Retina (tissue), 1 donor: ENCODE data around the gene C14orf39.

ENCODE experiments used
- DNase-seq: peaks from one replicate; pipeline ENCODE4 v3.0.0-alpha.2; 2016

The C14orf39 gene, protein sequence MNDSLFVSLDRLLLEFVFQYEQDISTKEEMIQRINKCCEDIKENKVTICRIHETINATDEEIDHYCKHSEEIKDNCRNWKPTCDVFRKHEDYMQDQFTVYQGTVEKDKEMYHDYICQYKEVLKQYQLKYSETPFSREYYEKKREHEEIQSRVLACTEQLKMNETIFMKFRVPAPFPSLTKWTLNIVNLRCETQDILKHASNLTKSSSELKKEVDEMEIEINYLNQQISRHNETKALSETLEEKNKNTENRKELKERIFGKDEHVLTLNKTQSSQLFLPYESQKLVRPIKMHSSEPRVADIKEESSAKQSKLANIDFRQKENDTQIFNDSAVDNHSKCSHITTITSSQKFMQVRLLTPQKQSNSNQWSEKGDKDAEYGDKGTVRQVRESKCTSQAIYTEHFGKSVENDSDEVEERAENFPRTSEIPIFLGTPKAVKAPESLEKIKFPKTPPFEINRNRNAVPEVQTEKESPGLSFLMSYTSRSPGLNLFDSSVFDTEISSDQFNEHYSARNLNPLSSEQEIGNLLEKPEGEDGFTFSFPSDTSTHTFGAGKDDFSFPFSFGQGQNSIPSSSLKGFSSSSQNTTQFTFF

DNA sequence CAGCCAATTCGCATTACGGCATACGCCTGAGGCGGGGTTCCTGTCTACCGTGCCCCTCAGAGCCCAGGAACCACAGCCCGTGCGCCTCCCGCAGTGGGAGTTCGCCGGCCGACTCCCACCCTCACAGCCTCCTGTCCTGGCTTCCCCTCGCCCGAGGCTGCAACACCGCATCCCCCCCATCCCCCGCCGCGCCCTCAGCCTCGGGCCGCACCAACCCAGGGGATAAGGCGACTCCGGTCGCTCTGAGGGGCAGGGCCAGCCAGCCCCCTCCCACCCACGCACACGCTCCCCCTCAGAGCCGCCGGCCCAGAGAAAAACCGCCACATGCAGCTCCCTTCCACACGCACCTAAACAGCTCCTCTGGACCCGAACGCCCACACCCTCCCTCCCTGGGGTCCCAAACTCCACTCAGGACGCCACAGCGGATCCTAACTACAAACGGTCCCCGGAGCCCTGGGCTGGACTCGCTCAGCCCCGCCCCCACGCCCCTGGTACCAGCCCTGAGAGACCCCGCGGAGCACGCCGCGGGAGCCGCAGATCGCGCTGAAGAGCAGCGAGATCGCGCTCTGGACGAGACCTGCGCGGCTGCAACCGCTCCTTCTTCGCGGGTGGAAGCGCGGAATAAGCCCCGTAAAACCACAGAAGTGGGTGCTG lies at the start of gene C14orf39:
Gene C14orf39 (minus strand): TSS at position 466 of the 654 bp plus-strand sequence. CDS start 985 bp downstream, outside the sequence.
- peak; percentile 95 for DNase-seq

DNA sequence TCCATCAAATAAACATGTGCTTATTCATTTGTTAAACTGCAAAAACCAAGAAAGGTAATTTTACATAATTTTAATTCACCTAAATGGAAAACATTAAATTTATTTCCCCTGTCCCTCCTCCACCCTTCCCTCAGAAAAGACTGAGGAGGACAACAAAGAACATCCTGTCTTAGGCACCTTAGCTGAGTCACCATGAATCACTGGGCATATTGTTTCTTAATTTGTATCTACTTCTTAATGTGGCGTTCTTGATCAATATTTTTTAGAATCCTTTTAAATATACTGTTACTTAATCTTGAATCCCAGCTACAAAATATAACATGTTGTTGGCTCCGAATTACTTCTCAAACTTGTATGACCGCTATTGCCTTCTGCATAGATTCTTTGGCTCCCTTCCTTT lies 46.6 kb upstream of the C14orf39 start:
- DNase-seq = no peak

DNA sequence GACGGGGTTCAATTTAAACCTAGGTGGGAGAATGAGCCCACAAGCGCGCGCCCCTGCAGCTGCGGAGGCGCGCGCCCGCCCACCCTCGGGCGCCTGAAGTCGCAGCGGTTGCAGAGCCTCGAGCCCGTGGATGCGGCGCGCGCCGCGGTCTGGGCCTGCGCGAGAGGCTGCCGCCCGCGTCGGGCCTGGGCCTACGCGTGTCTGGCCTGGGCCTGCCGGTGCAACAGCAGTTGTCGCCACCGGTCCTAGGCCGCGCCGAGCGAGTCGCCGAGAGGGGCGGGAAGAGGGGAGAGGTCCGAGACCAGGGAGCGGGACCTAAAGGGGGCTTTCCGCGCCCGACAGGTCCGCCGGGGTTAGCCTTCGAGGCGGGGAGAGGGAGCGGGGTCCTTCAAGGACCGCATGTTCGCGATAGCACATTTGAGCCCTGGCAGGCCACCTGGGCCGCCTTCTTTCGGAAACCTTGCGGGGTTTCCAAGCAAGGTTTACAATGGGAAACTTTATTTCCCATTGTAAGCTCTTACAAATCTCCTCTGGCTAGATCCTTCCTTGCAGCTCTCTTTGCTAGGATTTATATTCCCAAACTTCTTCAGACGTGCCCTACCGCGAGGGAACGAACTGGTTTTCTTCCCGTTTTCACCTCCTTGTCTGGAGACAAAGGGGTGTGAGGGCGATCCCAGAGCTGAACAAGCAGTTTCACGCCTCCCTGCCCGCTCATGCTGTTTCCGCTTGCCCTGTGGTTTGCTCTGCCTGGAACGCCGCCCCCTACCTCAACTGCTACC lies 29.8 kb upstream of the C14orf39 start:
- peak; percentile 92 for DNase-seq

DNA sequence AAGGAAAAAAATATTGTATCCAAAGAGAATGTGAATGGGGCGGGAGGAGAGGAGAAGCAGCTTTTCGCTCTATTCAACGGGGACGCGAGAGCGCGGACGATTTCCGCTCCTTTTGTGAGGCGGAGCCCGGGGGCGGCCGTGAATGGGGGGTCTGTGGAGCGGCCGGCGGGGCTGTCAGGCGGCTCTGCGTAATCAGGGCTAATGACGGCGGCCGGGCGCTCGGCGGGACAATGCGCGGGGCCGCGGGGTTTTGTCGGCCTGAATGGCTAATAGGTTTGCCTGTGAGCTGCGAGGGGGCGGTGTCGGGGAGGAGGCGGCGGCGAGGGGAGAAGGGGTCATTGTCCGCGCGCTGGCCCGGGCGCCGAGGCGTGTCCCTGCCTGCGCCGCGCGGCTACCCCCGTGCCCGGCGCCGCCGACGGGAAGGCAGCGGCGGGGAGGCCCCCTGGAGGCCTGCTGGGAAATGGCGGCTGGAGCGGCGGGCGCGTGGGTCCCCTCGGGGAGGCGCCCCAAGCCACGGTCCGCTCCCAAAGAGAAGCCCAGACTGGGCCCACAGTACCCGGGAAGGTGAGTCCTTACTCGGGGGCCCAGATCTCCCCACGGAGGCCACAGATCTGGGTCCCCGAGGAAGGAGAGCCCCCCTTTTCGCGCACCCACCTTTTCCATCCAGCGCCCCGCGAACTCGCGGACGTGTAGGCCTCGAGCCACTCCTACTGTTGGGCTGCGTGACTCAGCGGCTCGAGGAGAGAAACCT lies 29.1 kb upstream of the C14orf39 start:
- DNase-seq = peak; percentile 97

DNA sequence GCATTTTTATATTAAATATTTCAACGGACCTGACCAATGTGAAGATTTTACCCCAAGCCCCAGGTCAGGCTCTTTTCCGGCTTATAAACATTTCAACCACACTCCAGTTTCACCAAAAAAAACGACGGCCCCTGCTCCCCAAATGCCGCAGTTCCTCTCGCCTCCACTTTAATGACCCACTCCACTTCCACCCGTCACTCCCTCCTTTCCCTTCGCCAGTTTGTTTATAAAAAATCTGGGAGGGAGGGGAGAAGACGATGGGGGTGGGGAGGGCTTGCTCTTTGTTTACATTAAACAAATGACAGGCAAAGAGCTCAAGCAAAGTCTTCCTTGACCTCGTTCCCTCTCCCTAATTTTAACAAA lies 28.5 kb upstream of the C14orf39 start:
- no peak for DNase-seq

DNA sequence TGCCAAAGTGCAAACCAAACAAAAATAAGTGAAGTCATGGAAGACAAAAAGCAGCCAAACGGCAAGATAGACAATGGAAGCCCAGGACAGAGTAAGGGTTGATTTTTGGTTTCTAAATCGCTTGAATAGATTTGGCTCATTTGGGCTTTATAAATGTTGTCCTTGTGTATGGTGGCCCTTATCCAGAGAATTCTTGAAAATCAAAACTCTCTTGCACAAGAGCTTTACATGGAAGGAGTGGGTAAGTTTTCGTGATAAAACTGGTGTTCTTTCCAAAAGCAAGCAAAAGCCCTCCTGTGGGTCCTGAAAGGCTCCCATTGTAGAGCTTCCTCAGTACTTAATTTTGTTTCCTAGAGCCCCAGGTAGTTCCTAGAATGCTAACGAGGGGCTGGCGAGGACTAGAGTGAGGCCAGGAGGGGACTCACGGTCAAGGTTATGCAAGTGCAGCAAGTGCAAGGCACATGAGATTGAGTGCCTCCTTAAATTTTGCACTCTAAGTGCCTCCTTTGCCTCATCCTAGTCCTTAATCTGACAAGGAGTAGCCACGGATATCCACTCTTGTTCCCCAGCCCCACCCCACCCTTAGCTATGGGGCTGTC lies 27.2 kb upstream of the C14orf39 start:
- DNase-seq = peak; percentile 57

DNA sequence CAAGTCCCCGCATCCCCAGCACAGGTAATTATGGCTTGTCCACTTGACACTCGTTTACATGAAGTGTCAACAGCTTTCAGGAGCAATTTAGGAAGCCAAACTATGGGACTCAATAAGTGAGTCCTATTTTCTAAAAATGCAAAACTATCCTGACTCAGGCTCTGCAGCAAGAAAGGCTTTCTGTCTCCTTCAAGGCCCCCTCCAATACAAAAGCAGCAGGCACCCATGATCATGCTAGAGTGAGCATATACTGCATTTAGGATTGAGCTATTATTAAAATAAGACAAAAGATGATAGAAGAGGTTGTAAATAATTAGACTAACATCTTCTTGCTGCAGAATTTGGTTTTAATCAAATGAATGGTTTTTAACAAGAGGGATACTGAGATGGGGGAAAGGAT lies 26.3 kb upstream of the C14orf39 start:
- DNase-seq = peak; percentile 48

DNA sequence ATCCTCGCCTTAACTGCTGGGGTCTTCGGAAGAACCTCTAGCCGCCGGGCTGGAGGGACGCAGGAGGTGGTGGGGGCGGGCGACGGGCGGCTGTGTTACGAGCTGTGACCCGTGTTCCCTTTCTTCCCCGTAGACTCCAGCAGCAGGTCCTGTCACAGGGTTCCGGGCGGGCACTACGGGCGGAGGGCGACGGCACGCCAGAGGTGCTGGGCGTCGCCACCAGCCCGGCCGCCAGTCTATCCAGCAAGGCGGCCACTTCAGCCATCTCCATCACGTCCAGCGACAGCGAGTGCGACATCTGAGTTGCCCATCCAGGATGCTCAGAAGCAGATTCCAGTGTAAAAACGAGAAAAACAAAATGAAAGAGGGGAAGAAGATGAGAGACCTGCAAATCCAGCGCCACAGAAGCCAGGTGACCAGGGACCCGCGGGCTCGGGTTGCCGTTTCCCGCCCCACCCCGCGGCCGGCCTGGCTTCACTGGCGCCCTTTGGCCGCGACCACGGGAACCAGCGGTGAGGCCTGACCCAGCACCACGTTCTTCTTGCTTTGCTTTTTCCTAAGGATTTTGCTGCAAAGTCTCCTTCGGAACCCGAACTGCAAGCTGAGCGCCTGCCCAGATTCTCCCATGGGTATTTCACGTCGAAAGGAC lies 25.2 kb upstream of the C14orf39 start:
- DNase-seq = peak; percentile 74

DNA sequence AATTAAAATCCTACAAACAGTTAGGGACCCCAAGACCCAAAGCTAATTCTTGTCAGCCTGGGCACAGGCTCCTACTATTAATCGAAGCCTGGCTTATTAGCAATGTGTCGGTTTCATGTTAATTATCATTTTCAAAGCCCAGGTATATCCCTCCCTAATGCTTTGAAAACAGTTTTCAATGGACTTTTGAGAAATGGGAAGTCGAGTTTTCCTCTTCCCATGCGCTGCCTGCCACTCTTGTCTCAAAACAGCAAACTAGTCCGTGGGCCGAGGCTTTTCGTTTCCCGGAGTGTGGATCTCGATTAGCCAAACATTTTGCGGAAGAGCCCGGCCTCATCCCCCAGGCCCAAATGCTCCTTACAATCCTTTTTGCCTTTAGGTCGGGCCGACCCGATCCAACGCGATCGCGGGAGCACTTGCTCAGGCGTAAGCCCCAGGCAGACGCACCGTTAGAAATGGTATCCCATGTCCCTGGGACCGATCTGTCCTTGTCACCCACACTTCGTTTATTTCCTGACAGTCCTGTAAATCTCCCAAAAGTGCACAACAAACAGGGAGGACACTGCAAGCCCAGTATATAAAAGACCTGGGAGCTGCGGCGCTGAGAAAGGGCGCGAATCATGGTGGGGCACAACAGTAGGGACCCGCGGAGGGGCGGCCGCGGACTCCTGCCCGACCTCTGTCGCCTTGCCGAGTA lies 24.5 kb upstream of the C14orf39 start:
- DNase-seq = peak; percentile 80

DNA sequence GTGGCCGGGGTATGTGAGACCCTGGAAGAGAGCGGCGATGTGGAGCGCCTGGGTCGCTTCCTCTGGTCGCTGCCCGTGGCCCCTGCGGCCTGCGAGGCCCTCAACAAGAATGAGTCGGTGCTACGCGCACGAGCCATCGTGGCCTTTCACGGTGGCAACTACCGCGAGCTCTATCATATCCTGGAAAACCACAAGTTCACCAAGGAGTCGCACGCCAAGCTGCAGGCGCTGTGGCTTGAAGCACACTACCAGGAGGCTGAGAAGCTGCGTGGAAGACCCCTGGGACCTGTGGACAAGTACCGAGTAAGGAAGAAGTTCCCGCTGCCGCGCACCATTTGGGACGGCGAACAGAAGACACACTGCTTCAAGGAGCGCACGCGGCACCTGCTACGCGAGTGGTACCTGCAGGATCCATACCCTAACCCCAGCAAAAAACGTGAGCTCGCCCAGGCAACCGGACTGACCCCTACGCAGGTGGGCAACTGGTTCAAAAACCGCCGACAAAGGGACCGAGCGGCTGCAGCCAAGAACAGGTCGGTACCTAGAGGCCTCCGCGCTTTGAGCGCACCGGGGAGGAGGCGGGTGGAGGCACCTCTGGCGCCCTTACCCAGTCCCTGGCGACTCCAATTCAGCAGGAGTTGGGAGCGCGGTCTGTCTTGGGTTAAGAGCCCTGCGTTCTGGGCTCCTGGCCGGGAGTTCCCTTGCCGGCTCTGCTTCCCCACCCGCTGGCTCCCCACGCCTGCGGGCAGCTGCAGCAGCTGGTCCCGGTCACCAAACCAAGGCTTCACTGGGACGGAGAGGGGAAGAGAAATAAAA lies 23.8 kb upstream of the C14orf39 start:
- DNase-seq = no peak

DNA sequence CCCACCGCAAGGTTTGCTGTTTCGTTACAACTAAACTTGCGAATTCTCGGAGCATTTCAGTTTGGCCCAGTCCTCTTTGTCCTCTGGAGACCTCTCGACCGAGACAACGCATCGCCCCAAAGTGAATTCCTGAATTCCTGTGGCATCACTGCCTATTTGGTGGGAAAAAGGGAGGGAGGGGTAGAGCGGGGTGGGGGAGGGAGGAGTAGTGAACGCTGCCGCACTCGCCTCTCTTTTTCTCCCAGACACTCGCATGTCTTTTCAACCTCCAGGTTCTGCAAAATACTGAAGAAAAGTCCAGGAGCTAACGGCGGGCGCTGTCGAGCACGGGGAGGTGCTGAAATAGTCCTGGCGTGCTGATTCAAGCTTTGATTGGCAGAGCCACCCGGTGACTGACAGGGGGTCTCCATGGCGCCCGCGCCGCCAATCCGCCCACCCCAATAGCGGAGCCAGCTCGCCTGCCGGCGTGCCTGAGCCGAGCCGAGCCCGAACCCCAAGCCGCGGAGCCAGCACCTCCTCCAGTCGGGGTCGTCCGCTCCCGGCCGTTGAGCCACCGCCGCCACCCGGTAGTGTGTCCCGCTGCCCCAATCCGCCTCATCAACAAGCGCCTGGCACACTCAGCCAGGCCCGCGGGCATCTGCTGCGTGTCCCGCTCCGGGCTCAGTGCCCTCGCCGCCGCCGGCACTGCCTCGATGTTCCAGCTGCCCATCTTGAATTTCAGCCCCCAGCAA lies 23.0 kb upstream of the C14orf39 start, which contains the start of gene SIX6:
Gene SIX6 (plus strand): TSS at position 440 of the 731 bp plus-strand sequence. CDS start 253 bp downstream, at position 693.
- peak; percentile 96 for DNase-seq

DNA sequence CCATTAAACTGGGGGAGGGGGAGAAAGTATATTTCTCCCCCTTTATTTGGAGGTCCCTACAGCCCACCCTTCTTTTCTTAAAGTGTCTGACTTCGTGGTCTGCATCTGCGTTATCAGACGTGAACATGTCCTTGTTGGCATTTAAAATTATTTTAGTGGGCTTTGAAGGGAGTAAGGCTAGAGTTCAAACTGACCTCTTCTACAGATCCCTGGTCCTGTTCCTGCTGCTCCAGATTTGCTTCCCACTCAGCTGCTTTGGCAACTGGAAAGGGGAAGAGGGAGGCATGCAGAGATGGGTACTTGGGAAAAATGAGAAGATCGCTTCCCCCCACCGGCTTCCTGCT lies 22.5 kb upstream of the C14orf39 start:
- DNase-seq = no peak

DNA sequence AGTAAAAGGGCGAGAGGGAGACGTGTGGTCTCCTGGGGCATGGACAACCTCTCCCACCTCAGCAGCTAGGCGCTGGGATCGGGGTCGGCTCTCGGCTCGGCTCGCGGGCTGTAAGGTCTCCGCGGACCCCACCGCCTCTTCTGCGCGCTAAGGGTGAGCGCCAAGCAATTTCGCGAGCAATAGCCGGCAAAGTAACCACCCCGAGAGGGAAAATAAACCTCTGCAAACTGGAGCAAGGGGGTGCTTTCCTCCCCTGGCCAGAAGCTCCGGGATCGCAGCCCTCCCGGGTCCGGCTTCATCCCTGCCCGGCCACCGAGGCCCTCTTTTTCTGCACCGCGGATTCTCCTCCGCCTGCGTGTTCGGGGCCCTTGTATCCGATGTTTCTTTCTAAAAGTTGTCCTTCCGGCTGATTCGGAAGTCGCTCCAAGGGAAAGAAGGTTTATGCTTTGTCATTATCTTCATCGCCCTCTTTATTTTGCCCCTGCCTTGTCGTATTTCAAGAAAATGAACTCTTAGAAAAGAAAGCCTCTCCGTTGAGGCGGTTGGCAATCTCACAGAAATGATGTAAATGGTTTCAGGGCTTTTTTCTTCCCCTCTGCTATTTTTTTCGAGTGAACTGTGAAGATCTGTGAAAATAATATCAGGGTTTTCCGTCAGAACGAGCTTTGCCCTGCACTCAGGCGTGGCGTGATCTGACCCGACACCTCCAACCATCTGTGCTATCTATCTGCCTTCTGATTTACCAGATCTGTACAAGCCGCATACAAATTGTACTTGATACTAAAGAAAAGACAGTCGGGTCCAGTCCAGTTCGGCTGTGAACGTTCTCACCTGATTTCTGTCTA lies 21.3 kb upstream of the C14orf39 start:
- DNase-seq = peak; percentile 92

DNA sequence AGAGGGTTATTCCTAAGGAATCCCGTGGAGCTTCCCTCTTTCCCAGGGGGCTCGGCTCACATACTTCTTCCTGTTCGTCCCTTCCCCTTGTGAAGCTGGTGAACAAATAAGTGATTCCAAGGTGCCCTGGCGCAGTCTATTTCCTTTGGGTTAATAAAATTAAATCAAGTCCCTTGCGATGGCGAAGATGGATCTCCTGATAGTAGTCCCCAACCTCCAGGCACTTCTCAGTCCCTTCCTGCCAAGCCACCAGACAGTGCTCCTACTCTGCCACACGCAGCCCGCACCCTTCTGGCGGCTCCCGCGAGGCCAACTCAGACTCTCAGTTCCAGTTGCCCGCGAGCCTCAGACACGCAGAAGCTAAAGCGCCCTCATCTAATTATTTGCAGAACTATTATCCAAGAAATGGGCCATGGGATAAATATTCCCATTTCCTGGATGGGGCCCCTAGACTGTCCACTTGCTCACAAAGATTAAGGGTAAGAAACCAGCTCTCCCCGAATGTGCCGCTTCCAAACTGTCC lies 20.7 kb upstream of the C14orf39 start:
- peak; percentile 85 for DNase-seq

DNA sequence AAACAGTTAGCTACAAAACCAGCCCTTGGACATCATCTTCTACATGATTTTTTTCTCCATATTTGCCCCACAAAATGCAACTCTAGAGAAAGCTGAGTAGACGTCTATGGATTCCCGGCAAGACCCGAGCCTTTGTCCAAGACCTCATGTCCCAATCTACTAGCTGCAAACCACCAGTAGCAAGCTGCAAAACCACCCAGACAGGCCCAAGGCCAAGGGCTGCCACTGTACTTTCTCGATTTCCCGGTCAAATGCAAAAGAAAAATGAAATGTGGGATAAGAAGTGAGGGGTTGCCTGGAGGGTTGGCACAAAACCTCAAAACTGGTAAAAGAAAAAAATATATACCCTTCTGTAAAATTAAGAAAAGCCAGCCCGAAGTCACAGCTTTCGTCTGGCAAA lies 20.1 kb upstream of the C14orf39 start:
- peak; percentile 73 for DNase-seq

DNA sequence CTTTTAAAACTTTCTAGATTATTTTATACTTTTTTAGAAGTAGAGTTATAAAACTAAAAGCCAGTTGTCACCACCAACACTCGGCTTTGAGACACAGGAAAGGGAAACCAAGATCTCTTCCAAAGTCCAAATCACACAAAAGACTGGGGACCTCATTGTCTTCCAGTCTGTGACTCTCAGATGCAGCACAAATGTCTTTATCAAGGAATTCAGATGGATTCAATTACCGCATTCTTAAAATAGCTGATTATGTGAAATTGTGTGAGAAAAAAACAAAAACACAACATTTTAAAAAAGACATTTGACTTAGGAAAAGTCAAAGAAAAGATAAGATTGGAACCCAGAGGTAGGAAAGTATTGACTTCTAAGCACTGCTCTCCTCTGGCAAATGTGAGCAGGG lies 19.6 kb upstream of the C14orf39 start:
- DNase-seq = peak; percentile 39

DNA sequence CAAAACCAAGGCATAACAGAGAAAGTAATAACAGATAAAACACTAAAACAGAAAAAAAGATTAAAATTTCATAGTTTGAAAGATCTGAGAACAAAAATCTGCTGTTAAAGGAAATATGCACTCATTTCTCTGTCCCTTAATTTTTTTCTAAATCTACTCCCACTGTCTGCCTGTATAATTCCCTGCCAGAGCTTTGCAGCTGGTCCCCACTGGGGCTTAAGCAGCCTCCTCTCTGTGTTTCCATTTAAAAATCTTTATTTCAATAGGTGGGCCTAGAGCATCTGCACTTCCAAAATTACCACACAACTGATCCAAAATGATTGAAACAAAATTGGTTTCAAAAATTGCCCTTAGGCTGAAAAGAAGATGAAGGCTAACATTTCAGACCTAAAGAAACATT lies 16.7 kb upstream of the C14orf39 start:
- DNase-seq = no peak

DNA sequence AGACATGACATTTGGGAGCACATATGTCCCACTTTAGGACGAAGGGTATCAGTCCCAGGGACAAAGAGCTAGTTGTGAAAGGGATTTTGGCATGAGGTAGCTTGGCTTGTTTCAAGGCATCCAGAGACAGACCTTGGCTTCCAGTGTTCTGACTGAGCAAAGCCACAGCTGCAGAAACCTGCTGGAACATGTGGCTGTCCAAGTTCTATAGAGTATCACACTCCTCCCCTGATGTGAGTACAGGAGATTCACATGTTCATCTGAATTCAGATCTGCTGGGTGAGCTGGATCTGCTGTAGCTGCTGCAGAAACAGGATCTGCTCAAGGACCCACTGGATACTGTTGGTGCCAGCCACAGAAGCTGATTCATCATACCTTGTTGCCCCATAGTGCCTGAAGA lies 10.1 kb upstream of the C14orf39 start:
- no peak for DNase-seq
